Fibroblast of mammary gland (primary cell): ENCODE results near the gene CEP55.
A peak's percentile ranks its signal among the peaks of the same experiment; 100 is the strongest.

Source experiments
- DNase-seq: peaks from one replicate; pipeline ENCODE4 v3.0.0-alpha.2; 2010; ENCODE audit warnings: low read depth
- H3K4me3 ChIP-seq: 2 replicates; pipeline ENCODE4 v1.5.1; 2011; ENCODE audit warnings: low read depth, mild to moderate bottlenecking, low read length, moderate library complexity; ENCODE audit not compliant: control insufficient read depth
- CTCF ChIP-seq: conservative IDR thresholded peaks from 2 replicates; pipeline ENCODE4 v1.5.1; 2011; ENCODE audit warnings: low read depth, low read length, inconsistent platforms; ENCODE audit not compliant: control insufficient read depth, insufficient read depth

Gene CEP55

GRCh38 chr10:93488956-93489528 lies 7.4 kb upstream of the CEP55 start:
- no peak for TF ChIP-seq CTCF
- DNase-seq = no peak
- H3K4me3 ChIP-seq = no peak overlapping the region

GRCh38 chr10:93491602-93492121 lies 4.8 kb upstream of the CEP55 start:
- no peak for TF ChIP-seq CTCF
- DNase-seq = no peak
- H3K4me3 ChIP-seq = no peak overlapping the region

GRCh38 chr10:93493162-93493561 lies 3.2 kb upstream of the CEP55 start:
- no peak for DNase-seq
- TF ChIP-seq CTCF = no peak
- H3K4me3 ChIP-seq = no peak overlapping the region

- H3K4me3 ChIP-seq = no peak overlapping the region
- DNase-seq = no peak
- no peak for TF ChIP-seq CTCF
These were observed 1.9 kb upstream of the CEP55 start for GRCh38 chr10:93494494-93494893.

GRCh38 chr10:93495654-93496321 lies 624 bp upstream of the CEP55 start:
- peak; percentile 51 for DNase-seq
- TF ChIP-seq CTCF = no peak

GRCh38 chr10:93498166-93498565 lies 1.8 kb downstream of the CEP55 start:
- DNase-seq = no peak
- peak overlapping the region; percentile 9 for H3K4me3 ChIP-seq
- TF ChIP-seq CTCF = no peak

More at GRCh38 chr10:93495654-93496321, 624 bp upstream of the CEP55 start:
- peak overlapping the region; percentile 88 for H3K4me3 ChIP-seq

GRCh38 chr10:93501650-93502049 lies 5.2 kb downstream of the CEP55 start:
- DNase-seq = no peak
- H3K4me3 ChIP-seq = no peak overlapping the region
- no peak for TF ChIP-seq CTCF
